Activated naive CD4-positive, alpha-beta T cell treated with anti-CD3 and anti-CD28 coated beads, Interleukin-2, amount 50 U/mL, for 72 hours (primary cell): ENCODE measurements around the gene RPS21. TPM values are rescaled to one million over a fixed set of nuclear protein-coding genes. Genes with fewer than 3 reads are reported as not detected.

Source experiments
- ATAC-seq, 2 donors: fragments of 150-1000 bp; cut with Tn5 transposase; 2 replicates each; pipeline ENCODE4 v1.10.0; 2021; ENCODE audit warnings: mild to moderate bottlenecking in 2 of 2, moderate library complexity in 2 of 2
- DNase-seq, 2 donors: peaks; one replicate each; pipeline ENCODE4 v3.0.0; 2021 to 2022; ENCODE audit warnings: low spot score in 2 of 2
- H3K27ac Mint-ChIP-seq, 2 donors: one replicate each; pipeline ENCODE4 v1.8.0; 2022; ENCODE audit warnings: mild to moderate bottlenecking in 2 of 2, mixed read lengths in 2 of 2
- H3K36me3 Mint-ChIP-seq, 2 donors: one replicate each; pipeline ENCODE4 v1.8.0; 2022; ENCODE audit warnings: mixed read lengths in 2 of 2
- H3K9me3 Mint-ChIP-seq, 2 donors: one replicate each; pipeline ENCODE4 v1.8.0; 2022; ENCODE audit warnings: mixed read lengths in 2 of 2
- total RNA-seq, 2 donors: library from RNA; stranded (reverse); gene quantifications; one replicate each; pipeline ENCODE4 v1.2.3, GENCODE V29; 2022

The RPS21 gene
- total RNA-seq, 2 donors from 2014 or later, result 2,243 to 2,653 TPM

DNA sequence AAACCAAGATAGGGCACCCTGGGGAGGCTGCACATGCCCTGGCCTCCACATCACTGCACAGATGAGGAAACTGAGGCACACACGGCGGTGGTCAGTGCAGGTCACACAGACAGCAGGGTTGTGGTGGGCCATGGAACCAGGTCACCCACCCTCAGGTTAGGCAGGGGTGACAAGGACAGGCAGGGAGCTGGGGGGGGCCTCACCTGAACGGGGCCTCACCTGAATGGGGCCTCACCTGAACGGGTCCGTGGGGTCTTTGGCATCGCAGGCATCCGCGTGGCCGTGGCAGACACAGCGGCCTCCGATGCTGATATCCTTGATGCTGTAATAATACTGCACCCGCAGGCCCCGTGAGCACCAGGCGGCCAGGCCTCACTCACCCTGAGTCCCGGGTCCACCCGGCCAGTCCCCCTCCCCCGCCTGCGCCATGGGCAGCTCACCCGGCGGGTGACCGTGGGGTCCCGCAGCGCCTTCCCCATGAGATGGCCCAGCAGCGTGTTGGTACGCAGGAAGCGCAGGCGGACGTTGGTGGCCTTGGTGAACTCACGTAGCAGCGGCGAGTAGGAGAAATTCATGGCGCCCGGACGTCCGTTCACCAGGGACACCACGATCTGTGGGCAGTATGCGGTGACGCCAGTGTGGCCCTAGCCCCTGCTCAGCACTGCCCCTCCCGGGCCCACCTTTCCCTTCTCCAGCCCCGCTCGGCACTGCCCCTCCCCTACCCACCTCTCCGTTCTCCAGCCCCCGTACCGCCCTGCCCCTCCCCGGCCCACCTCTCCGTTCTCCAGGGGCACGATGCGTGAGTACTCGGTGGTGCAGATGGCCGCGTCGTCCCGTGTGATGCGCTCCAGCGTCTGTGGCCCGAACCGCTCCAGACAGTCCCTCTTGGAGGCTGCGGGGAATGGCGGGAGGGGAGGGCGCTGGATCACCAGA lies 35.2 kb upstream of the RPS21 start:
- Mint-ChIP-seq H3K27ac (no peak overlapping the region), H3K9me3 (peaks cover 8 to 9% of the 10 kb centered on the region in 2 donors), H3K36me3 (peaks cover 5 to 6% of the 10 kb centered on the region in 2 donors)
- DNase-seq (no peak), ATAC-seq (no peak)

DNA sequence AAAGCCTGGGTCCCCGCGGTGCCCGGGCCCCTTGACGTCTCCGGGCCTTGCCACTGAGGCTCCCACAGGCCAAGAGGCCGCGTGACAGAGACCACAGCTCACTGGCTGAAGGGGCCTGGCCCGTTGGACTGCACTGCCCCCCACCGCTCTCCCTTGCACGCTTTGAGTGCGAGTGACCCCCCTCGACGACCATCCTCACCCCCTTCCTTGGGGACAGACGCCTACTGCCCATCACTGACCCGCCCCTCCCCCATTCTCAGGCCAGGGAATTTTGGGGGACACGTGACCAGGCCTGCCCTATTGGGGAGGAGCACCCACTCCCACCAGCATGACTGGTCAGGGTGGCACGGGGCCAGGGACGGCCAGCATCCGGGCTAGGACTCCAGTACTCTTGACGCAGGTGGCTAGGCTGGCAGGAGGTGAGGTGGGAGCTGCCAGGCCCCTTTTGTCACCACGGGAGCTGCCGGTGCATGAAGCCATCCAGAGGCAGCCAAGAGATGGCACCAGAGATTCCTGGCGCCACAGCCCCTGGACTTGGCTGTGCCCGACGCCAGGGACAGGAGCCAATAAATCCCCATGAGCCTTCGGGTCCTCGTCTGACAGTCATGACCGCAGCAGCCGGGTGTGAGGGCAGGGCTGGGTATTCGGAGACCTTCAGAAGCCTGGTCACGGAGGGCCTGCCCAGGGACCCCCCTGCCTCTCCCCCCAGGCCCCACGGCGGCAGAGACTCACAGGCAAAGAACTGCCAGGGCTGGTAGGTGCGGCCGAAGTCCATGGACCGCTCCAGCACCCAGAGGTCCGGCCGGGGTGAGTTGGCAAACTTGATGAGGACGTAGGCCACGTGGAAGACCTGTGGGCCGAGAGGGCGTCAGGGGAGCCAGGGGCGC lies 34.3 kb upstream of the RPS21 start:
- H3K27ac Mint-ChIP-seq, result no peak overlapping the region
- DNase-seq (no peak), ATAC-seq (no peak)
- peaks cover 5 to 6% of the 10 kb centered on the region in 2 donors for H3K36me3 Mint-ChIP-seq
- peaks cover 8 to 9% of the 10 kb centered on the region in 2 donors for H3K9me3 Mint-ChIP-seq

DNA sequence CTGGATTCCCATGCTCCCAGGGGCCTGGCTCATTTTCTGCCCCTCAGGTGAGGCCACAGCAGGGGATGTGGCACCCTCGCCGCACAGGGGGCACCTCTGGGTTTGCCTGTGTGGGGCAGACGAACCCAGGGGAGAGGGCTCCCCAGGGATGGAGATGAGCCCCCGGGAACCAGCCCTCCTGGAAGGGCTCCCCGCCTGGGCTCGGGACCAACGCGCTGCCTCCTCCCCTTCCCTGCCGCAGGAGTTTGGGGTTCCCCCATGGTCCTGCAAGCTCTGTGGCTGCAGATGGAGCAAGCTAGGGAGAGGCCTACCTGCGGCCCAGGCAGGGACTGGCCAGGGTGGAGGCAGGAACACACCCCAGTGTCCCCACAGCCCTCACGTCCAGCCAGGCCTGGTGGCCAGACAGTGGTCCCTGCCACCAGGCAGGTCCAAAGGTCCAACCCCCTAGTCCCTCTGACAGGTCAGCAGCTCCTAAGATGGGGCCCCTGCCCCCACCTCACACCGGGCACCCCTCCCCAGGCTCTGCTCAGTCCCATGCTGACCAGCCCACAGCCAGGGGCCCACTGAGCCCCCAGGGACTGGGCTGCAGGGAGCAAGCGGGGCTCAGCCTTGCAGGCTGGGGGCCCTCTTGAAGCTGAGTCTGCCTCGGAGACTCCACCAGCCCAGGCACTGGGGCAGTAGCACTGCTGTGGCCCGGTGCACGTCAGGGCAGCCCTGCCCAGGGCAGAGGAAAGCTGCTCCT lies 33.4 kb upstream of the RPS21 start:
- ATAC-seq (no peak), DNase-seq (no peak)
- peaks cover 4% of the 10 kb centered on the region in 2 donors for H3K36me3 Mint-ChIP-seq
- H3K9me3 Mint-ChIP-seq, result peaks cover 8% of the 10 kb centered on the region in 2 donors
- no peak overlapping the region for H3K27ac Mint-ChIP-seq

DNA sequence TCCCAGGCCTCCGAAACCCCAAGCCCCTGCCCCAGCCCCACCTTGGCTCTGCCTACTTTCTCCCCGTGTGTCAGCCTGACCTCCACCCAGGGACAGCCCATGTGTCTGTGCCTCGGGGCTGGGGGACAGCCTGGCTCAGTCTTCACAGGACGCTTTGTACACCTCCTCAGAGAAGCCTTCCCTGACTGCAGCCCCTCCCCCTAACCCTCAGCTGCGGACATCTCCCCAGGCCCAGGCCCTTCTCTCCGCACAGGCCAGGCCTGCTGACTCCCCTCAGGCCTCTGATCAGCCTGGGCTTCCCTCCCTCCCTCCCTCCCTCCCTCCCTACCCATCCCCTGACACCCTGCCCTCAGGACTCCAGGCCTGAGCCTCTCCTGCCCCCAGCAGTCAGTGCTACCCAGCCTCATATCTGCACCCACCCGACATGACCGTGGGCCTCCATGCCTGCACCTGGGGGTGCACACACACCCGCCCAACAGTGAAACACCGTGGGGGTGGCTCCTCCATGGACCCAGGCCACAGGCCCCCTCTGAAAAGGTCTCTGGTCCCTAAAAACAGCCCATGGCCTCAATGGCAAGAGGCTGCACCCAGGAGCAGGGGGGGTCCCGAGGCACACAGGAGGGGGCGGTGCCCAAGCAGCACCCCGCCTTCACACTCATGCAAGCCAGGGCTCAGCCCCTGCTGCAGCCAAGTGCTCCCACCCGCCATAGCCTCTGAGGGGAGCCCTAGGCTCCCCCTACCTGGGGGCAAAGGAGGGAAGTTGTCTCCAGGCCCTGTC lies 32.7 kb upstream of the RPS21 start:
- DNase-seq, result no peak
- ATAC-seq, result no peak
- Mint-ChIP-seq H3K36me3 (no peaks in the 10 kb centered on the region), H3K9me3 (peaks cover 3% of the 10 kb centered on the region in 2 donors), H3K27ac (no peak overlapping the region)

DNA sequence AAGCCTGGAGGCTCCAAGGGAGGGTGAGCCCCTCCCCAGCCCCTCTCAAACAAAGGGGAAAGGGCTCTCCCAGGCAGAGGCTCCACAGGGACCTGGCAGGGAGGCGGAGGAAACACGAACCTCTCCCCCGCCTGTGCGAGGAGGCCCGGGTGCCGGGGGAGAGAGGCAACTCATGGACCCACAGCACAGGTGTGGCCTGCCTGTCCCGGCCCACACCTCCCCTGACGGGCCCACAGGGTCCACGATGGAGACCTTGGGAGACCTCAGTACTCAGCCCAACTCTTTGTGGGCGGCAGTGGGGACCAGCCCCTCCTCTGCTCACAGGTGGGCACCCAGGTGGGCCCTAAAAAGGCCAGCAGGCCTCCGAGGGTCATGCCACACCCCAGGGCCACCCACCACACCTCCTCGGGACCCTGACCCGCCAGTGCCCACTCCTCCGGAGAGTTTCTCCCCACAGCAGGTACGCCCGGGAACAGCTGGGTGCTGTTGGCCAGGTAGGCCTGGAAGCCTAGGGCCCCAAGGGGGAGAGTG lies 32.0 kb upstream of the RPS21 start:
- no peak overlapping the region for H3K27ac Mint-ChIP-seq
- no peaks in the 10 kb centered on the region for H3K36me3 Mint-ChIP-seq
- DNase-seq (no peak), ATAC-seq (no peak)
- H3K9me3 Mint-ChIP-seq, result no peaks in the 10 kb centered on the region

GRCh38 chr20:62355516-62355877 lies 31.4 kb upstream of the RPS21 start:
- no peaks in the 10 kb centered on the region for H3K36me3 Mint-ChIP-seq
- DNase-seq, result no peak
- H3K27ac Mint-ChIP-seq, result no peak overlapping the region
- no peak for ATAC-seq
- no peaks in the 10 kb centered on the region for H3K9me3 Mint-ChIP-seq

DNA sequence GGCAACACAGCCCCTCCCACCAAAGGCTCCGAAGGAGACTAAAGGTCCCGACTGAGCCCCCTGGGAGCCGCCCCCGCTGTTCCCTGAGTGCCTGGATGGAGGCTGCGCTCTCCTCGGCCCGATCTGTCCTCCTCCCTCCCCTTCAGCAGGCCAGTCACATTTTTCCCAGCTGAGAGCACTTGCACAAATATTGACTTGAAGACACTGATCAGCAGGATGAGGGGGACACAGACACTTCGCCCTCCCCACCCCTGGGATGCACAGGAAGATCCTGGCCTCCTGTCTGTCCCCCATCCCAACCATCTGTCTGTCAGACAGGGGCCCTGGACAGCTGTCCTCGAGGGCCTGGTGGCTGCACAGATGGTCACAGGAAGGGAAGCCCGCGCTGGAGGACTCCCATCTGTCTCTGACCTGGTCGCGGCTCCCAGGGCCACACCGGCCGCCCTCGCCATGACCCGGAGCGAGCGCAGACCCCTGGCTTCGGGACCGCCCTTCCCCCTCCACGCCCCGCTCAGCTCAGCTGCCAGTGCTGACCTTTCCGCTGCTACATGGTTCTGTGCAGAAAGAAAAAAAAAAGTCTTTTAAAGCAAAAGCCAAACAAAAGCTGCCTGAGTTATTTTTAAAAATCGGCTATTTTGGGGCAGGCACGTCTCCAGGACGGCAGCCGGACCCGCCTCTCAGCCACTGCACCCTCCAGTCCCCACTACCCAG lies 30.9 kb upstream of the RPS21 start:
- no peak for ATAC-seq
- H3K36me3 Mint-ChIP-seq, result no peaks in the 10 kb centered on the region
- no peak overlapping the region for H3K27ac Mint-ChIP-seq
- H3K9me3 Mint-ChIP-seq, result no peaks in the 10 kb centered on the region
- no peak for DNase-seq

DNA sequence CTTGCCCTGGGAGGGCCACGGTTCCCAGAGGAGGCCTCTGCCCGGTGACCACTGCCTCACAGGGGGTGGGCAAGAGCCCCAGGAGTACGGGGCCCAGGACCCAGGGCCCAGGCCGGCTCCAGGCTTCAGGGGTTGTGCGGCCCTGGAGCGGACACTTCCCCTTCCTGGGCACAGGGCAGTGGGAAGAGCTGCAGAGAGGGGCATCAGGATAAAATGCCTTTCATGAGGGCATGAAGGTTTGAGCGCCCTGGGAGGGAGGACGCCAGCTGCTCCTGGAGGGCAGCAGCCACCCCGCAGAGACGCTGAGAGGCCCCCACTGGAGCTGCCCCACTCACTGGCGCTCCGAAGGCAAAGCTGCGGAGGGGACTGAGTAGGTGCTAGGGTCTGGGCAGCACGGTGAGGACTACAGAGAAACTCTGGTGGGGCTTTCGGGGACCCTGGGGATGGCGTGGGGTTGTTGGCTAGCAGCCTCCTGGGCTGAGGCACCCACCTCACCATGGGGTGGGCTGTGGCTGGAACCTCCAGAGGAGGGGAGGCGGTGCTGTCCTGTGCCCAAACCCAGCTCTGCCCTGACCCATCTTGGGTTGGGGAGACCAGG lies 30.2 kb upstream of the RPS21 start:
- H3K36me3 Mint-ChIP-seq, result no peaks in the 10 kb centered on the region
- ATAC-seq (no peak), DNase-seq (no peak)
- no peaks in the 10 kb centered on the region for H3K9me3 Mint-ChIP-seq
- no peak overlapping the region for H3K27ac Mint-ChIP-seq

DNA sequence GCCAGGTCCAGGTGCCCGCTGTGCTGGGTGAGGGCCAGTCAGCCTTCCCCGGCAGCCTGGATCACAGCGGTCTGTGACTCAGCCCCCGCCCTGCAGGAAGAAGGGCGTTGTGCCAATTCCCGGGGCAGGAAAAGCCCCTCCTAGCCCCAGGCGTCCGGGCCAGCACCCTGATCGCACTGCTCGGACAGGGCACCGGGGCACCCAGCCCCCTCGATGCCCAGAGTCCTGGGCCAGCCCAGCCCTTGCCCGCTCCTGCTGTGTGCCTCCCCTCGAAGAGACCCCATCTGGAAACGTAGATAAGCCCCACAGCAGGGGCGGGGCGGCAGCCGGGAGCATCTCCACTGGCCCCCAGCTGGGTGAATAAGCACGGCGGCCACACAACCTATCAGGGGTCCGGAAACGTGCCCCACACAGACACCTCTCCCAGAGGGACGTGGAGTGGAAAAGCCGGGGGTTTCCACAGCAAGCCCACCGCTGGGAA lies 29.7 kb upstream of the RPS21 start:
- no peak overlapping the region for H3K27ac Mint-ChIP-seq
- no peak for ATAC-seq
- no peak for DNase-seq
- no peaks in the 10 kb centered on the region for H3K36me3 Mint-ChIP-seq
- H3K9me3 Mint-ChIP-seq, result no peaks in the 10 kb centered on the region

DNA sequence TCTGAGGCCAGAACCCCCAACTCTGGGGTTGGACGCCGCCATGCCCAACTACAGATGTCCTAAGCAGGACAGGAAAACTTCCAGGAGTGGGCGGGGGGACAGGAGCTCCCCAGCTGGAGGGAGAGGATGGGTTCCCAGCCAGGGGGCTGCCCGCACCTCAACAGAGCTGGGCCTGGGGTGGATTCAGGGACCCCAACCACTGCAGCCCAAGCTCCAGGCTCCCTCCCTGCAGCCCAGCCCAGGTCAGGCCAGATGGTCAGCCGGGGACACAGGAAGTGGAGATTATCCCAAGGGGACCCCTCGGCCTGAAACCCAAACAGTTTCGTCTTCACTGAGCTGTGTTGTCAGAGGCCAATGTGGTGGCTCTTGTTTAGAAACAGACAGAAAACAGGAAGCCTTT lies 29.2 kb upstream of the RPS21 start:
- no peak overlapping the region for H3K27ac Mint-ChIP-seq
- no peaks in the 10 kb centered on the region for H3K9me3 Mint-ChIP-seq
- DNase-seq (no peak), ATAC-seq (no peak)
- no peaks in the 10 kb centered on the region for H3K36me3 Mint-ChIP-seq

DNA sequence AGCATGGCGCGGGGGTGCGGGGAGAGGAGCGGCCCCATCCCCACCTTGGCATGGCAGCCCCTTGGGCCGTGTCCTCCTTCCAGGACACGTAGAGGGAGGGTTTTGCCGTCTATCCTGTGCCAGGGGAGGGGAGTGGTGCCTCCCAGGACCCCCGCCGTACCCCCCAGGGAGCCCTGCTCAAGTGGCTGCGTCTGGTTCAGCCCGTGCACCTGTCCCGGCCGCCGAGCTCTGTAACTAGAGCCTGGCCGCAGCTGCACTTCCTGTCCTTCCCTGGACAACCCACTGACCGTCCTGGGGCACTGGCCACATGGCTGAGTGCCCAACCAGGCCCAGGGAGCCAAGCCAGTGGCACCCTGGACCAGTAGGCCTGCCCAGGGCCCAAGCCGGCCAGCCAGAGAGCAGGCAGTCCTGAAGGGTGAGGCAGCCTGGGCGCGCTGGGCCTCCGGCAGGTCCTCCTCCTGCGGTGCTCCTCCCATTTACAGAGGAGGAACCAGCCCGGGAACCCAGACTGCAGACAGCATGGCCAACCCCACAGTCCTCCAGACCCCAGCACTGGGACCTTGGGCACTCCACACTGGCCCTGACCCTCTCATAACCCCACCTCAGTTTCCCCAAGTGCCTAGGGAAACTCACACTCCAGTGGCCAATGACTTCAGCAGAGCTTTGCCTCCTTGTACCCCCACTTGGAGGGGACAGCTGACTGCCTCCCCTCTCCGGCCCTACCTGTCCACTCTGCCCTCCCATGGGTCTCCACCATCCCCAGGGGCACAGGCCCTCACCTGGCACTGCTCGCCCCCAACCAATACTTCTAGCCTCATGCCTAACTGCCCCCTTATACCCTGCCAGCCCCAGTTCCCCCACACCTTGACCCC lies 28.5 kb upstream of the RPS21 start:
- no peak for ATAC-seq
- H3K9me3 Mint-ChIP-seq, result no peaks in the 10 kb centered on the region
- no peak overlapping the region for H3K27ac Mint-ChIP-seq
- no peaks in the 10 kb centered on the region for H3K36me3 Mint-ChIP-seq
- DNase-seq, result no peak

- DNase-seq, result no peak
- H3K9me3 Mint-ChIP-seq, result no peaks in the 10 kb centered on the region
- no peak overlapping the region for H3K27ac Mint-ChIP-seq
- ATAC-seq, result no peak
- no peaks in the 10 kb centered on the region for H3K36me3 Mint-ChIP-seq
Observed at GRCh38 chr20:62359043-62359490, 27.8 kb upstream of the RPS21 start.

- DNase-seq (no peak), ATAC-seq (no peak)
- H3K36me3 Mint-ChIP-seq, result no peaks in the 10 kb centered on the region
Observed at GRCh38 chr20:62359491-62360121, 27.3 kb upstream of the RPS21 start.

More at GRCh38 chr20:62359491-62360121, 27.3 kb upstream of the RPS21 start:
- Mint-ChIP-seq H3K27ac (no peak overlapping the region), H3K9me3 (no peaks in the 10 kb centered on the region)
